A673 (cell line): ENCODE measurements around the gene PTPN1.

ENCODE experiments used
- CTCF ChIP-seq: fragments of 300-800, 200-600 bp; sonication (generic); conservative IDR thresholded peaks from 2 replicates; pipeline ENCODE4 v1.5.1; 2017; ENCODE audit warnings: low read depth, mild to moderate bottlenecking, antibody characterized with exemption, low read length, moderate library complexity, mixed read lengths
- EZH2 ChIP-seq: fragments of 200-600 bp; sonication (generic); IDR thresholded peaks from 2 replicates; pipeline ENCODE4 v1.6.1; 2017; ENCODE audit warnings: borderline replicate concordance, low read depth, mild to moderate bottlenecking, mixed read lengths, antibody characterized with exemption, low read length; ENCODE audit not compliant: poor library complexity, severe bottlenecking

- TF ChIP-seq CTCF (no peak), EZH2 (no peak)
These were observed 124.0 kb downstream of the PTPN1 start for GRCh38 chr20:50634191-50634590.
